IgD-negative memory B cell (primary cell): ENCODE results near the gene PIGH. TPM values are rescaled to one million over a fixed set of nuclear protein-coding genes. Genes with fewer than 3 reads are reported as not detected.
"Not testable (repeated sequence)": the region's sequence is repeated elsewhere in the genome, so short reads cannot be mapped to it uniquely, and the experiment has no call there.

Experiments used
- H3K27ac Mint-ChIP-seq, 3 donors: one replicate each; pipeline ENCODE4 v1.8.0; 2020 to 2022; ENCODE audit warnings: mild to moderate bottlenecking in 3 of 3, mixed read lengths in 3 of 3, moderate library complexity in 1 of 3
- H3K27me3 Mint-ChIP-seq: one replicate; pipeline ENCODE4 v1.8.0; 2021; ENCODE audit warnings: mixed read lengths
- H3K36me3 Mint-ChIP-seq: one replicate; pipeline ENCODE4 v1.8.0; 2020; ENCODE audit warnings: mild to moderate bottlenecking, mixed read lengths
- H3K4me1 Mint-ChIP-seq, 3 donors: one replicate each; pipeline ENCODE4 v1.8.0; 2020 to 2022; ENCODE audit warnings: mixed read lengths in 3 of 3, mild to moderate bottlenecking in 1 of 3
- H3K4me3 Mint-ChIP-seq, 4 donors: one replicate each; pipeline ENCODE4 v1.8.0; 2020 to 2022; ENCODE audit warnings: mild to moderate bottlenecking in 4 of 4, mixed read lengths in 4 of 4, moderate library complexity in 3 of 4
- H3K9me3 Mint-ChIP-seq, 3 donors: one replicate each; pipeline ENCODE4 v1.8.0; 2020 to 2021; ENCODE audit warnings: mixed read lengths in 3 of 3, mild to moderate bottlenecking in 1 of 3
- polyA plus RNA-seq: library from polyadenylated mRNA; unstranded; fragments of 300-500 nt; fragmentation: Illumina TruSeq; gene quantifications from one replicate; pipeline ENCODE4 v1.2.3, GENCODE V29; 2021

PIGH gene
- polyA plus RNA-seq, 1 donor from 2014 or later, result 46.6 TPM

GRCh38 chr14:67623114-67623513 is 23.0 kb upstream of the PIGH start:
- Mint-ChIP-seq H3K9me3 (no peaks in the 10 kb centered on the region), H3K27ac (no peak overlapping the region), H3K36me3 (no peaks in the 10 kb centered on the region), H3K4me3 (peak overlapping the region in 1 of 4 donors; percentile 65), H3K27me3 (no peaks in the 10 kb centered on the region), H3K4me1 (peaks cover 10 to 24% (median 14%) of the 10 kb centered on the region in 3 donors)

GRCh38 chr14:67622675-67623074 is 22.6 kb upstream of the PIGH start:
- H3K27me3 Mint-ChIP-seq, result no peaks in the 10 kb centered on the region
- H3K9me3 Mint-ChIP-seq, result no peaks in the 10 kb centered on the region
- H3K27ac Mint-ChIP-seq, result peak overlapping the region in 1 of 3 donors; percentile 57
- H3K36me3 Mint-ChIP-seq, result no peaks in the 10 kb centered on the region
- peaks cover 10 to 24% (median 14%) of the 10 kb centered on the region in 3 donors for H3K4me1 Mint-ChIP-seq
- H3K4me3 Mint-ChIP-seq, result peak overlapping the region in 1 of 4 donors; percentile 65

- no peaks in the 10 kb centered on the region for H3K27me3 Mint-ChIP-seq
- no peaks in the 10 kb centered on the region for H3K36me3 Mint-ChIP-seq
- H3K9me3 Mint-ChIP-seq, result no peaks in the 10 kb centered on the region
- peak overlapping the region in 1 of 3 donors; percentile 95 for H3K27ac Mint-ChIP-seq
- H3K4me3 Mint-ChIP-seq, result peak overlapping the region; percentile 87 to 97 (median 95)
- H3K4me1 Mint-ChIP-seq, result peaks cover 10 to 24% (median 14%) of the 10 kb centered on the region in 3 donors
Observed at GRCh38 chr14:67620217-67620785, 20.2 kb upstream of the PIGH start.

DNA sequence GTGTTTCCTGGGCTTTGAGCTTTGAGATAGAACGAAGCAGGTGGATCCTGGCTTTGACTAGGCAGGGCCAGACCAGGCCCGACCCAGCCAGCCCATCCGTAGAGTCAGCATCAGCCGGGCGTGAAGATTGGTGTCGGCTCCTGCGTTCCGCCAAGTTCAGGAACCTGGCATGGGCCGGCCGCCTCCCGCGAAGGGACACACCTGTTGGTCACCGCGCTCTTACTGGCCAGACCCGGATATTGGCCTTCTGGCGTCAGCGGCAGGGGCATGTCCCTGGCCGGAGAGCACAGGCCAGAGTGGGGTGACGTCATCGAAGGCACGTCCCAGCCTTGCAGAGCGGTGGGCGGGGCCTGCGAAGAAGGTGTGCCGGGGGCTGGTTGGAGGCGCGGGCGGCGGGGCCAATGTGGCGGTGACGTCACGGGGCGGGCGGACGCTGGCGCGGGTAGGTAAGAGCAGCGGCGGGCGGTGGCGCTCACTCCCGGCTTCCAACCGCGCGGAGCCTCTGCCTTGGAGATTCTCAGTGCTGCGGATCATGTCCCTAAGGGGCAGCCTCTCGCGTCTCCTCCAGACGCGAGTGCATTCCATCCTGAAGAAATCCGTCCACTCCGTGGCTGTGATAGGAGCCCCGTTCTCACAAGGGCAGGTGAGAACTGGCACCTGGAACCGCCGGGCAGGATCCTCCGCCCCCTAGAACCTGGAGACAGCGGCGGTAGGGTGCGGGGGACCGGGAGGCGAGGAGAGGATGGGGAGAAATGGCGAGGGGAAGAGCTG is 19.6 kb upstream of the PIGH start, which contains the start of gene ARG2:
Gene ARG2, plus strand, starts transcription at position 475 of the 771 bp plus-strand sequence. Its CDS starts 58 bp downstream, at position 533.
- peak within 1 kb of the TSS; percentile 86 to 95 (median 89) for H3K27ac Mint-ChIP-seq
- H3K27me3 Mint-ChIP-seq, result no peaks in the 10 kb centered on the region
- peak within 1 kb of the TSS; percentile 87 to 97 (median 95) for H3K4me3 Mint-ChIP-seq
- no peaks in the 10 kb centered on the region for H3K36me3 Mint-ChIP-seq
- H3K4me1 Mint-ChIP-seq, result peaks cover 10 to 24% (median 14%) of the 10 kb centered on the region in 3 donors
- H3K9me3 Mint-ChIP-seq, result no peaks in the 10 kb centered on the region

- Mint-ChIP-seq H3K4me1 (peaks cover 10 to 24% (median 14%) of the 10 kb centered on the region in 3 donors), H3K9me3 (no peaks in the 10 kb centered on the region), H3K27me3 (no peaks in the 10 kb centered on the region)
Observed at GRCh38 chr14:67618617-67619063, 18.6 kb upstream of the PIGH start.

GRCh38 chr14:67610491-67610890 is 10.4 kb upstream of the PIGH start:
- Mint-ChIP-seq H3K27me3 (no peaks in the 10 kb centered on the region), H3K4me3 (no peak overlapping the region), H3K4me1 (no peaks in the 10 kb centered on the region), H3K9me3 (no peaks in the 10 kb centered on the region), H3K36me3 (peaks cover 1% of the 10 kb centered on the region), H3K27ac (no peak overlapping the region)

More at GRCh38 chr14:67618617-67619063, 18.6 kb upstream of the PIGH start:
- peak overlapping the region; percentile 58 to 97 (median 95) for H3K4me3 Mint-ChIP-seq
- peak overlapping the region; percentile 86 to 95 (median 89) for H3K27ac Mint-ChIP-seq
- H3K36me3 Mint-ChIP-seq, result no peaks in the 10 kb centered on the region

GRCh38 chr14:67609642-67610310 is 9.7 kb upstream of the PIGH start:
- H3K27me3 Mint-ChIP-seq, result no peaks in the 10 kb centered on the region
- H3K27ac Mint-ChIP-seq, result no peak overlapping the region

GRCh38 chr14:67607646-67608045 is 7.6 kb upstream of the PIGH start:
- H3K4me3 Mint-ChIP-seq, result no peak overlapping the region
- no peaks in the 10 kb centered on the region for H3K9me3 Mint-ChIP-seq
- peaks cover 1% of the 10 kb centered on the region for H3K36me3 Mint-ChIP-seq
- no peaks in the 10 kb centered on the region for H3K27me3 Mint-ChIP-seq
- H3K27ac Mint-ChIP-seq, result no peak overlapping the region
- peaks cover 8 to 14% (median 10%) of the 10 kb centered on the region in 3 donors for H3K4me1 Mint-ChIP-seq

More at GRCh38 chr14:67609642-67610310, 9.7 kb upstream of the PIGH start:
- H3K4me3 Mint-ChIP-seq, result no peak overlapping the region
- peaks cover 0 to 3% (median 2%) of the 10 kb centered on the region in 3 donors for H3K4me1 Mint-ChIP-seq
- H3K36me3 Mint-ChIP-seq, result peaks cover 1% of the 10 kb centered on the region
- H3K9me3 Mint-ChIP-seq, result no peaks in the 10 kb centered on the region

DNA sequence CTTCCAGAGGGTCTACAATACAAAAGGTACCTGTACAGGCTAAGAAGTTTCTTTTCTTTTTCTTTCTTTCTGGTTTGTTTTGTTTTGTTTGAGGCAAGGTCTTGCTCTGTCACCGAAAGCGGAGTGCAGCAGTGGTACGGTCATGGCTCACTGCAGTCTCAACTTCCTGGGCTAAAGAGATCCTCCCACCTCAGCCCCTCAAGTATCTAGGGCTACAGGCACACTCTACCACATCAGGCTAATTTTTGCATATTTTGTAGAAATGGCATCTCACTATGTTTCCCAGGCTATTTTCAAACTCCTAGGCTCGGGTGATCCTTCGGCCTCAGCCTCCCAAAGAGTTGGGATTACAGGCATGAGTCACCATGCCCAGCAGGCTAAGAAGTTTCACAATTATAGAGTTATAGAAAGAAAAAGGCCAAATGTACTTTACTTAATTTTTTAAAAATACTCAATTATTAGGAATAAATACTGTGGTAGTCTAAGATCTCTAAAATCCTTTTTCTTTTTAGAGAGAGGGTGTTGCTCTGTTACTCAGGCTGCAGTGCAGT is 3.0 kb upstream of the PIGH start:
- peak overlapping the region; percentile 72 to 88 (median 80) for H3K4me3 Mint-ChIP-seq
- no peaks in the 10 kb centered on the region for H3K27me3 Mint-ChIP-seq
- H3K36me3 Mint-ChIP-seq, result peaks cover 3% of the 10 kb centered on the region
- H3K9me3 Mint-ChIP-seq, result peaks cover 0 to 2% (median 0%) of the 10 kb centered on the region in 3 donors
- H3K4me1 Mint-ChIP-seq, result peaks cover 24 to 43% (median 34%) of the 10 kb centered on the region in 3 donors
- H3K27ac Mint-ChIP-seq, result peak overlapping the region; percentile 29 to 97 (median 79)

DNA sequence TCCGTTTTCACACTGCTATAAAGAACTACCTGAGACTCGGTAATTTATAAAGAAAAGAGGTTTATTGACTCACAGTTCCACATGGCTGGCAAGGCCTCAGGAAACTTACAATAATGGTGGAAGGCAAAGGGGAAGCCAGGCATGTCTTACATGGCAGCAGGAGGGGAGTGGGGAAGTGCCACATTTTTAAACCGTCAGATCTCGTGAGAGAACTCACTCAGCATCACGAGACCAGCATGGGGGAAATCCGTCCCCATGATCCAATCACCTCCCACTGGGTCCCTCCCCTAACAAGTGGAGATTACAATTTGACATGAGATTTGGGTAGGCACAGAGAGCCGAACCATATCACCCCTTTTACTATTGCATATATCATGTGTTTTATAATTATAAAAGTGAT is 2.0 kb upstream of the PIGH start:
- Mint-ChIP-seq H3K27ac (peak overlapping the region; percentile 29 to 97 (median 94)), H3K4me3 (peak overlapping the region in 3 of 4 donors; percentile 61 to 84 (median 84)), H3K9me3 (peaks cover 0 to 2% (median 0%) of the 10 kb centered on the region in 3 donors), H3K4me1 (peaks cover 24 to 45% (median 43%) of the 10 kb centered on the region in 3 donors), H3K36me3 (peaks cover 3% of the 10 kb centered on the region), H3K27me3 (no peaks in the 10 kb centered on the region)

- Mint-ChIP-seq H3K27ac (peak overlapping the region; percentile 84 to 97 (median 94)), H3K4me1 (peaks cover 30 to 53% (median 50%) of the 10 kb centered on the region in 3 donors), H3K4me3 (peak overlapping the region; percentile 90 to 97 (median 96))
- not testable (repeated sequence) for H3K27me3 Mint-ChIP-seq, H3K9me3 Mint-ChIP-seq, H3K36me3 Mint-ChIP-seq
Observed at GRCh38 chr14:67600562-67600974, 500 bp upstream of the PIGH start.

- no peak overlapping the region for H3K27ac Mint-ChIP-seq
- no peaks in the 10 kb centered on the region for H3K27me3 Mint-ChIP-seq
- H3K9me3 Mint-ChIP-seq, result peaks cover 0 to 2% (median 0%) of the 10 kb centered on the region in 3 donors
- H3K4me1 Mint-ChIP-seq, result peaks cover 19 to 39% (median 27%) of the 10 kb centered on the region in 3 donors
- peak overlapping the region in 1 of 4 donors; percentile 79 for H3K4me3 Mint-ChIP-seq
- peaks cover 8% of the 10 kb centered on the region for H3K36me3 Mint-ChIP-seq
Observed at GRCh38 chr14:67595392-67595791, 4.7 kb downstream of the PIGH start.

DNA sequence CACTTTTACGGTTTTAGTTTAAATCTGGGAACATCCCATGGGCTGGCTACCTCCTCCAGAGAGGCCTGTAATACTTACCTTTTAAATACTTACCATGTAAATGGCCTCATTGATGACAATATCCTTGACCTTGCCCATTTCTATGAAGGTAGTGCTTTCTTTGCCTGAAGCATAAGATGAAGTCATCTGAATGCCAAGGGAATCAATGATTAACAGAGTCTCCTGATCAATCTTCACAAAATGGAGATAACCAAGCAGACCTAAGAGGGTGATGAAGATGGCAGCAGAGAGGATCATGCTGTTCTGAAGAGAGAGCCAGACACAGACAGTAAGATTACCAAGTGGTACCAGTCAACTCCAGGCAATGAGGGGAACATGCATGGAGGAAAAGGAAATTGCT is 6.4 kb downstream of the PIGH start:
- H3K36me3 Mint-ChIP-seq, H3K9me3 Mint-ChIP-seq, H3K27me3 Mint-ChIP-seq: not testable (repeated sequence)
- Mint-ChIP-seq H3K4me1 (peaks cover 9 to 28% (median 14%) of the 10 kb centered on the region in 3 donors), H3K4me3 (peak overlapping the region in 1 of 4 donors; percentile 36), H3K27ac (peak overlapping the region in 1 of 3 donors; percentile 25)

- no peaks in the 10 kb centered on the region for H3K9me3 Mint-ChIP-seq
- H3K4me3 Mint-ChIP-seq, result no peak overlapping the region
- H3K36me3 Mint-ChIP-seq, result no peaks in the 10 kb centered on the region
- H3K27me3 Mint-ChIP-seq, result no peaks in the 10 kb centered on the region
- H3K27ac Mint-ChIP-seq, result no peak overlapping the region
- H3K4me1 Mint-ChIP-seq, result peaks cover 0 to 8% (median 7%) of the 10 kb centered on the region in 3 donors
Observed at GRCh38 chr14:67589204-67589770, 10.8 kb downstream of the PIGH start.
